ENCODE results near the gene RNF217.

Gene RNF217

GRCh38 chr6:124991764-124992295 is 29.6 kb downstream of the RNF217 start:
- FAIRE-seq: no peak

GRCh38 chr6:124993327-124993726 is 31.1 kb downstream of the RNF217 start:
- FAIRE-seq: no peak

DNA sequence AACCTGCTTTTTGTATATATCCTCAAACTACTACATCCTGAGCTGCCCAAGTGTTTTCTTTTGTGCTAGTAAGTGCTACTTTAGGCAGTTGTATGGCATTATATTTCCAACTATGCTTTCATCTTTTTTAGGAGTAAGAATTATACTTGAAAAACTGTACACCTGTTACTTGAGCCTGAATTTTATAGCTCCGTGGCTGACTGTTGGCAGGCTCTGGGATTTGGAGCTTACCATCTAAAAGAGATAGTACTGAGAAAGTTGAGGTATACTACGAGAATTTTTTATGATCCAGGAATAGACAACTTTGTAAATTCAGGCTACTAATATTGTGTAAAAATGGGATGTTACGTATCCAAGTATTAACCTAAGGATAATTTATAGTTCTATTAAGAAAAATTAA is 32.4 kb downstream of the RNF217 start:
- no peak for FAIRE-seq

GRCh38 chr6:124995131-124995530 is 32.9 kb downstream of the RNF217 start:
- peak; percentile 78 for FAIRE-seq

GRCh38 chr6:124995645-124996325 is 33.5 kb downstream of the RNF217 start:
- no peak for FAIRE-seq

DNA sequence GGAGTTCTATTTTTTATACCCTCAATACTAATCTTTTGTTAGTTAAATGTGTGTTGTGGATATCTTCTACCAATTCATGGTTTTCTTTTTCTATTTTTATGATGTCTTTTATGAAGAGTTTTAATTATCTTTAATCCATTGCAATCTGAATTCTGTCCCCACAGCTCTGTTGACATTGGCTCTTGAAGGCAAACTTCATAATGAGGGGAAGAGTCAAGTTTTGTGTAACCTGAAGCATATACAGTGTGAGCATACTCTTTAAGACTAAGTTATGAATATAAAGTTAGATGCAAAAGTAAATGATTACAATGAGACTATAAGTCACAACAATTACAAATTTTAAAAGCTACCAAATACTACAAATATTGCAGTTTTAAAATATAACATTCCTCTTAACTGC is 34.2 kb downstream of the RNF217 start:
- no peak for FAIRE-seq

DNA sequence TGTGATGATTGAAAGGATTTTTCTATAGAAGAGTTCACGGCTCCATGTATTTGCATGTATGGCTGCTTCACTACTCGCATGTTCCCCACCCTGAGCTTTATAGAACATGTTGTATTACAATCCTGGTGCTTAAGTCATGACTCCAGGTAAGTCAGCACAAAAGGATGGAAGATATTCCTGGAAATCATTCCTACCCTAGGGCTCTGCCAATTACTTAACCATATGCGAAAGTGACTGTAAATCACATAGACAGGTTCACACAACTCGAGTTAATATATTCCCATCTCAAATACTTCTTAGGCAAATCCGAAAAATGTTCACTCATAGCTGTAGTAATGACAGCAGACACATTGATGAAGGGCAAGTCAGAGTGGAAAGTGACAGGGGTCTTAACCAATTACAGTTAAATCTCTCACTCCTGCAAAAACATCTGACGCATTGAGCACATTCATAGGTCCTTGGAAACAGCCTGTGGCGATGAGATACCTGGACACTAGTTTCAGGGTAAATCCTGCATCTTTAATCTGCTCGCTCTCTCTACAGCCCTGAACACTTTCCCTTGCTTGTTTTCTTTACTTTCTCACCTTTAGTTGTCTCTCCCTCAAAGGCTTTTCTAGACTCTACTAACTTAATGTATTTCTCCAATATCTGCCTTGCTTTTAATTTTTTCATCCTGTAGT is 35.1 kb downstream of the RNF217 start:
- no peak for FAIRE-seq

GRCh38 chr6:124999105-124999764 is 37.0 kb downstream of the RNF217 start:
- no peak for FAIRE-seq

- no peak for FAIRE-seq
Measured at GRCh38 chr6:125001684-125002405, 39.6 kb downstream of the RNF217 start.

GRCh38 chr6:125002406-125002741 is 40.1 kb downstream of the RNF217 start:
- FAIRE-seq: no peak

DNA sequence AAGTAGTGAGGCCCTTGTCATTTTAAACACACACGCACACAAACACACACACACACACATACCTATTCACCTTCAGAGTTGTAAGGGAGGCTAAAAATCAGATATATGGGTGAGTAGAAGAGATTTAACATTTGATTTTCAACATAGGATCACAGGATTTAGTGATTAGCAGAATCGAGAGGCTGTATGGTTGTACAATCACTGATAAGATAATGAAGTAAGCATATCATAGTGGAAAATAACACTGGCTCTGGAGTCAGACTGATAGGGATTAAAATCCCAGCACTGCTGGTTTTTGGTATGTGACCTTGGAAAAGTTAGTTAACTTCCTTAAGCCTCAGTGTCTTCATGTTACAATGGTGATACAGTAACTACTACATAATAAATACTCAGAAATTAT is 40.8 kb downstream of the RNF217 start:
- no peak for FAIRE-seq

GRCh38 chr6:125004198-125004597 is 42.0 kb downstream of the RNF217 start:
- FAIRE-seq: no peak

GRCh38 chr6:125004797-125005595 is 42.8 kb downstream of the RNF217 start:
- FAIRE-seq: no peak

- no peak for FAIRE-seq
Measured at GRCh38 chr6:125008261-125008703, 46.0 kb downstream of the RNF217 start.

DNA sequence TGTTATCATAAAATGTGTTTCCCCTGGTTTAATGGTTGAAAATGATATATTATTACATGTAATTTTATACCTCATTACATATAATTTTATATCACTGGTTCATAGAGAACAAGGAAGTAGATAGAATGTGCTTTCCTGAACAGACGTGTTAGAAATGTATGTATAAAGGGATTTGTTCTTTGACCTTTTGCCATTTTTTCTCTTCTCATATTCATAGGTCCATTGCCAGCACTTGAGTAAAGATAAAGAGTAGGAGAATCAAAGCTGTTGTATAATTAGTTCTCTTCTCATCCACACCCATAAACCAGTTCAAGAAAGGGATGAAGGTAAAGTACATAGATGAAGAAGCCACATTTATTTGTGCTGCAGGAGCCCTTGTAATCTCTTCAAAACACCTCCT is 46.7 kb downstream of the RNF217 start:
- FAIRE-seq: no peak

DNA sequence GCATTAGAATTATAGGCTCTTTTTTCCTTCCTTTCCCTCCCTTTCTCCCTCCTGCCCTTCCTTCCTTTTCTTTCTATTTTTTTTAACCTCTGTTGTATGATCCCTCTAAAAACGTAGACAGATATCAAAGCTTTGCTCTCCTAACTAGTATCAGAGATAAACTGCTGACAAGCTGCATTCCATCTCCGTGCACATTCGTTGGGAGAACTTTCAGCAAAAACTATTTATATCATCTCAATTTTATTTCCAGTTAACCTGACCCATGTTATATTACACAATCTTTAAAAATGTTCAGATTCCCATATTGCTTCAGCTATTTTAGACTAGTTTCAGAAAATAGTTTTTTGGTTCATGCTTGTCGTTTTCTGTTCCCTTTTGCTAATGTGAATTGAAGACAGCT is 47.3 kb downstream of the RNF217 start:
- FAIRE-seq: peak; percentile 76

- no peak for FAIRE-seq
Measured at GRCh38 chr6:125013938-125014660, 51.9 kb downstream of the RNF217 start.

DNA sequence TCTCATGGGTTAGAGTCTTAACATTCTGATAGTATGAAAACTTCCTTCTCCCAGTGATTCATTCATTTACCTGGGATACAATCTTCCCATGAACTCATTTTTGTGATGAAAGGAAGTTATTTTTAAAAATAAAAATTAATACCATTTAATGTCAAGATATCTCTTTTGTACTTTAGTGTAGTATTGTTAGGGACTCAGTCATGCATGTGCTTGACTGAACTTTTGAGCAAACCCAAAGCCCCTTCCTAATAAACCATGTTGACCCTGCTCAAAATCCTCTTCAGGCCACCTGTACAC is 52.4 kb downstream of the RNF217 start:
- FAIRE-seq: no peak

GRCh38 chr6:125015152-125015551 is 52.9 kb downstream of the RNF217 start:
- no peak for FAIRE-seq

GRCh38 chr6:125018136-125018535 is 55.9 kb downstream of the RNF217 start:
- FAIRE-seq: no peak

DNA sequence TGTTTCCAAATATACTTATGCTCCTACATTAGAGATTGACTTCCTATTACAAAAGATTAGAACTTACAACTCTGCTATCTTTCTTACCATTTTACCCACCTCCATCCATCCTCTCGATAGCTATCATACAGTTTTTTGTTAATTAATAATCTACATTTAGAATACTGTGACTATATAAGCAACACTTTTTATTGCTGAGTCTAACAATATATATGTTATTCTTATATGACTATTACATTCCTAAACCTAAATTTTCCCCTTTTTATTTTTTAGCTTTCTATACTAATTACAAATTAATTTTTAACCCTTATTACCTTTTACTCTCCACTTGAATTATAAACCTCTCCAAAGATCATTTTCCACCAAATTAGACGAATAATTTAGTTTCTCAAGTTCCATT is 57.0 kb downstream of the RNF217 start:
- no peak for FAIRE-seq

DNA sequence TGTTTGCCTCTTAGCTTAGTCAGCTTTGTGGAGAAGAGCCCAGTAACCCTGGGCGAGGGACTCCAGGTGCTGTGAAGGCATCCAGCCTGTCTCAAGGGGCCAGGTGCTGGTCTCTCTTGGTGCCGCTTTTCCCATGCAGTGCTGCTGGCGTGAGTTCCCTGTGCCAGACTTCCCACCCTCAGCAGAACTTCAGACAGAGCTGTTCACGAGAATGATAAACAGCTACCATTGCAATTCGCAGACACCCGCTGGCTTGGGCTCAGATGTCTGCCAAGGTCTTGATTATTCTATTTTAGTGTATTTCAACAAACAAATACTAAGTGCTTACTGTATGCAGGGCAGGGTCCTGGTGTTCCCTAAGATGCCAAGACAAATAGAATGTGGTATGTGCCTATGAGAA is 57.7 kb downstream of the RNF217 start:
- no peak for FAIRE-seq
